Suprapubic skin (tissue), 3 donors: ENCODE results near the gene KCNK18.

ENCODE experiments used
- CTCF ChIP-seq, 2 donors: fragments of 200-600 bp in 1 of 2; fragments of 450-650 bp in 1 of 2; sonication (generic) in 1 of 2; IDR thresholded peaks; one replicate each; pipeline ENCODE4 v1.5.1; 2016 to 2019; ENCODE audit warnings: antibody characterized with exemption in 2 of 2, mild to moderate bottlenecking in 1 of 2, moderate library complexity in 1 of 2
- POLR2AphosphoS5 ChIP-seq, 3 donors: sonication (generic); formaldehyde crosslinking; IDR thresholded peaks; one replicate each; pipeline ENCODE4 v1.6.1; 2017; ENCODE audit warnings: antibody characterized with exemption in 3 of 3

GRCh38 chr10:117214401-117214800 is 17.1 kb downstream of the KCNK18 start:
- TF ChIP-seq CTCF (IDR thresholded peaks at IDR 0.05) (no peak), POLR2AphosphoS5 (IDR thresholded peaks at IDR 0.05) (no peak)
